GM21619 (cell line): ENCODE data around the gene MPZL1.

Source experiments
- ATAC-seq: cut with Tn5 transposase; IDR thresholded peaks from one replicate; pipeline ENCODE4 v1.9.1; 2021; ENCODE audit not compliant: unreplicated experiment

The MPZL1 gene

GRCh38 chr1:167695147-167695546, 26.6 kb upstream of the MPZL1 start:
- no peak for ATAC-seq

- ATAC-seq, result no peak
Measured at GRCh38 chr1:167695756-167696561, 25.8 kb upstream of the MPZL1 start.

GRCh38 chr1:167697667-167698141, 24.1 kb upstream of the MPZL1 start:
- ATAC-seq, result no peak

- no peak for ATAC-seq
Measured at GRCh38 chr1:167698313-167698712, 23.5 kb upstream of the MPZL1 start.

GRCh38 chr1:167701510-167701909, 20.3 kb upstream of the MPZL1 start:
- ATAC-seq, result no peak

- no peak for ATAC-seq
Measured at GRCh38 chr1:167703557-167703956, 18.2 kb upstream of the MPZL1 start.

GRCh38 chr1:167704715-167705114, 17.1 kb upstream of the MPZL1 start:
- ATAC-seq, result no peak

- ATAC-seq, result no peak
Measured at GRCh38 chr1:167705250-167705649, 16.5 kb upstream of the MPZL1 start.

- no peak for ATAC-seq
Measured at GRCh38 chr1:167706363-167706762, 15.4 kb upstream of the MPZL1 start.

GRCh38 chr1:167706931-167707877, 14.6 kb upstream of the MPZL1 start:
- ATAC-seq, result peak; percentile 45

- no peak for ATAC-seq
Measured at GRCh38 chr1:167707942-167708341, 13.8 kb upstream of the MPZL1 start.

- ATAC-seq, result peak; percentile 38
Measured at GRCh38 chr1:167708940-167709389, 12.8 kb upstream of the MPZL1 start.

- no peak for ATAC-seq
Measured at GRCh38 chr1:167710836-167711235, 10.9 kb upstream of the MPZL1 start.

GRCh38 chr1:167711797-167712196, 10.0 kb upstream of the MPZL1 start:
- no peak for ATAC-seq

GRCh38 chr1:167713330-167714081, 8.3 kb upstream of the MPZL1 start:
- no peak for ATAC-seq

- peak; percentile 46 for ATAC-seq
Measured at GRCh38 chr1:167714098-167714438, 7.7 kb upstream of the MPZL1 start.

GRCh38 chr1:167714439-167715156, 7.2 kb upstream of the MPZL1 start:
- peak; percentile 48 for ATAC-seq

- peak; percentile 36 for ATAC-seq
Measured at GRCh38 chr1:167715157-167715999, 6.4 kb upstream of the MPZL1 start.

- no peak for ATAC-seq
Measured at GRCh38 chr1:167716000-167716271, 5.8 kb upstream of the MPZL1 start.

GRCh38 chr1:167717351-167717750, 4.4 kb upstream of the MPZL1 start:
- ATAC-seq, result no peak
